H9 (cell line): ENCODE measurements around the gene FASLG. TPM values are rescaled to one million over a fixed set of nuclear protein-coding genes. Genes with fewer than 3 reads are reported as not detected.

ENCODE experiments used
- DNase-seq: peaks from one replicate; pipeline ENCODE4 v3.0.0-alpha.2; 2017
- H2AFZ ChIP-seq: one replicate; pipeline ENCODE4 v1.6.1; 2013; ENCODE audit warnings: mild to moderate bottlenecking, low read length, control low read depth, moderate library complexity
- H2AK5ac ChIP-seq: 2 replicates; pipeline ENCODE4 v1.6.1; 2013; ENCODE audit warnings: low read length, control low read depth, mixed read lengths; ENCODE audit not compliant: insufficient read length
- H2BK120ac ChIP-seq: one replicate; pipeline ENCODE4 v1.6.1; 2013; ENCODE audit warnings: low read depth, mild to moderate bottlenecking, low read length, control low read depth, inconsistent platforms; ENCODE audit not compliant: poor library complexity, severe bottlenecking
- H2BK12ac ChIP-seq: 2 replicates; pipeline ENCODE4 v1.6.1; 2013; ENCODE audit warnings: low read length, control low read depth, mixed read lengths, low read depth; ENCODE audit not compliant: insufficient read length
- H2BK15ac ChIP-seq: 2 replicates; pipeline ENCODE4 v1.6.1; 2013; ENCODE audit warnings: low read depth, low read length, control low read depth
- H2BK20ac ChIP-seq: one replicate; pipeline ENCODE4 v1.6.1; 2013; ENCODE audit warnings: low read depth, mild to moderate bottlenecking, low read length, control low read depth, inconsistent platforms; ENCODE audit not compliant: poor library complexity, severe bottlenecking
- H2BK5ac ChIP-seq: 2 replicates; pipeline ENCODE4 v1.6.1; 2013; ENCODE audit warnings: low read length, control low read depth, mixed read lengths; ENCODE audit not compliant: insufficient read length
- H3K14ac ChIP-seq: 2 replicates; pipeline ENCODE4 v1.6.1; 2013; ENCODE audit warnings: low read length, control low read depth; ENCODE audit not compliant: insufficient read depth
- H3K18ac ChIP-seq: 2 replicates; pipeline ENCODE4 v1.6.1; 2013; ENCODE audit warnings: low read depth, mild to moderate bottlenecking, mixed read lengths, low read length, control low read depth; ENCODE audit not compliant: insufficient read length
- H3K23ac ChIP-seq: 2 replicates; pipeline ENCODE4 v1.6.1; 2013; ENCODE audit warnings: low read length, control low read depth, mixed read lengths, low read depth; ENCODE audit not compliant: insufficient read length
- H3K23me2 ChIP-seq: 2 replicates; pipeline ENCODE4 v1.6.1; 2013; ENCODE audit warnings: low read depth, mild to moderate bottlenecking, mixed read lengths, low read length, control low read depth; ENCODE audit not compliant: insufficient read length, poor library complexity, severe bottlenecking
- H3K27ac ChIP-seq: 2 replicates; pipeline ENCODE4 v1.5.1; 2013; ENCODE audit warnings: low read length, control low read depth, mixed read lengths, low read depth; ENCODE audit not compliant: insufficient read length
- H3K27me3 ChIP-seq: 2 replicates; pipeline ENCODE4 v1.6.1; 2013; ENCODE audit warnings: low read length, control low read depth, inconsistent platforms; ENCODE audit not compliant: insufficient read depth
- H3K4ac ChIP-seq: 2 replicates; pipeline ENCODE4 v1.6.1; 2013; ENCODE audit warnings: low read depth, mild to moderate bottlenecking, control low read depth, inconsistent platforms, low read length, moderate library complexity
- H3K4me1 ChIP-seq: 2 replicates; pipeline ENCODE4 v1.6.1; 2013; ENCODE audit warnings: low read length, control low read depth, inconsistent platforms; ENCODE audit not compliant: insufficient read depth
- H3K4me2 ChIP-seq: 2 replicates; pipeline ENCODE4 v1.6.1; 2013; ENCODE audit warnings: low read length, control low read depth, mixed read lengths; ENCODE audit not compliant: insufficient read length, insufficient read depth
- H3K56ac ChIP-seq: 2 replicates; pipeline ENCODE4 v1.6.1; 2013; ENCODE audit warnings: low read depth, mild to moderate bottlenecking, mixed read lengths, low read length, control low read depth; ENCODE audit not compliant: insufficient read length
- H3K79me1 ChIP-seq: 2 replicates; pipeline ENCODE4 v1.6.1; 2013; ENCODE audit warnings: low read depth, mild to moderate bottlenecking, moderate library complexity, low read length, control low read depth, inconsistent platforms; ENCODE audit not compliant: insufficient read depth, poor library complexity, severe bottlenecking
- H3K79me2 ChIP-seq: 2 replicates; pipeline ENCODE4 v1.6.1; 2013; ENCODE audit warnings: low read length, control low read depth, inconsistent platforms; ENCODE audit not compliant: insufficient read depth
- H3K9ac ChIP-seq: 2 replicates; pipeline ENCODE4 v1.6.1; 2013; ENCODE audit warnings: low read length, control low read depth, mixed read lengths; ENCODE audit not compliant: insufficient read length; ENCODE audit errors: extremely low read depth
- H3K9me3 ChIP-seq: one replicate; pipeline ENCODE4 v1.6.1; 2013; ENCODE audit warnings: low read depth, low read length, inconsistent platforms; ENCODE audit not compliant: control insufficient read depth
- H3T11ph ChIP-seq: one replicate; pipeline ENCODE4 v1.6.1; 2013; ENCODE audit warnings: mild to moderate bottlenecking, low read length, control low read depth, inconsistent platforms
- H4K20me1 ChIP-seq: one replicate; pipeline ENCODE4 v1.6.1; 2013; ENCODE audit not compliant: control insufficient read depth, insufficient read length, insufficient read depth
- H4K5ac ChIP-seq: 2 replicates; pipeline ENCODE4 v1.6.1; 2013; ENCODE audit warnings: low read depth, mild to moderate bottlenecking, mixed read lengths, low read length, control low read depth; ENCODE audit not compliant: insufficient read length
- H4K8ac ChIP-seq: replicated peaks from 2 replicates; pipeline ENCODE4 v1.6.1; 2013; ENCODE audit warnings: low read length, control low read depth, mixed read lengths, low read depth; ENCODE audit not compliant: insufficient read length
- H4K91ac ChIP-seq: 2 replicates; pipeline ENCODE4 v1.6.1; 2013; ENCODE audit warnings: low read depth, mild to moderate bottlenecking, moderate library complexity, mixed read lengths, low read length, control low read depth; ENCODE audit not compliant: insufficient read length
- H3K27ac Mint-ChIP-seq, 3 experiments: 2 replicates in 2 of 3; 3 replicates in 1 of 3; pipeline ENCODE4 v1.8.0; 2020 to 2021; ENCODE audit warnings: mixed read lengths in 3 of 3, mild to moderate bottlenecking in 1 of 3, moderate library complexity in 1 of 3
- H3K27me3 Mint-ChIP-seq: 2 replicates; pipeline ENCODE4 v1.8.0; 2021; ENCODE audit warnings: low read depth, mild to moderate bottlenecking, moderate library complexity, mixed read lengths
- H3K36me3 Mint-ChIP-seq, 3 experiments: 2 replicates in 2 of 3; 3 replicates in 1 of 3; pipeline ENCODE4 v1.8.0; 2020 to 2021; ENCODE audit warnings: low read depth in 3 of 3, mixed read lengths in 3 of 3; ENCODE audit not compliant: insufficient read depth in 1 of 3
- H3K4me1 Mint-ChIP-seq, 2 experiments: 2 replicates each; pipeline ENCODE4 v1.8.0; 2020; ENCODE audit warnings: mixed read lengths in 2 of 2
- H3K4me3 Mint-ChIP-seq, 2 experiments: 2 replicates in 1 of 2; 3 replicates in 1 of 2; pipeline ENCODE4 v1.8.0; 2020 to 2021; ENCODE audit warnings: mild to moderate bottlenecking in 2 of 2, mixed read lengths in 2 of 2, moderate library complexity in 1 of 2
- H3K9me3 Mint-ChIP-seq, 2 experiments: 2 replicates in 1 of 2; 3 replicates in 1 of 2; pipeline ENCODE4 v1.8.0; 2020; ENCODE audit warnings: mild to moderate bottlenecking in 2 of 2, mixed read lengths in 2 of 2, moderate library complexity in 1 of 2
- CTCF ChIP-seq: fragments of 200-600 bp; sonication (generic); conservative IDR thresholded peaks from 3 replicates; pipeline ENCODE4 v1.8.0; 2021; ENCODE audit warnings: antibody characterized with exemption, mild to moderate bottlenecking
- total RNA-seq: library from RNA; stranded (reverse); gene quantifications from 2 replicates; pipeline ENCODE4 v1.2.1, GENCODE V29; 2021

The FASLG gene
- total RNA-seq, 1 experiment from 2014 or later, result not detected

- H2BK20ac ChIP-seq, result no peak overlapping the region
- H3K9me3 Mint-ChIP-seq, result no peaks in the 10 kb centered on the region
- H3K27me3 Mint-ChIP-seq, result no peaks in the 10 kb centered on the region
- no peak overlapping the region for H4K8ac ChIP-seq
- H3K9ac ChIP-seq, result no peak overlapping the region
- H3K27me3 ChIP-seq, result no peaks in the 10 kb centered on the region
- H3K4me1 ChIP-seq, result no peaks in the 10 kb centered on the region
- no peak overlapping the region for H2AK5ac ChIP-seq
- no peak overlapping the region for H3K23ac ChIP-seq
- no peak overlapping the region for H2BK15ac ChIP-seq
- H2AFZ ChIP-seq, result no peak overlapping the region
- no peak overlapping the region for H2BK120ac ChIP-seq
- no peaks in the 10 kb centered on the region; a peak in 1 of 7 replicates for H3K36me3 Mint-ChIP-seq
- H4K91ac ChIP-seq, result no peak overlapping the region
- H3K23me2 ChIP-seq, result no peaks in the 10 kb centered on the region
- no peaks in the 10 kb centered on the region for H3K79me2 ChIP-seq
- no peak for TF ChIP-seq CTCF
- H2BK12ac ChIP-seq, result no peak overlapping the region
- H3K9me3 ChIP-seq, result no peaks in the 10 kb centered on the region
- no peak overlapping the region for H3K4ac ChIP-seq
- no peak overlapping the region for H3K56ac ChIP-seq
- no peak overlapping the region for H3T11ph ChIP-seq
- no peak overlapping the region for H3K4me2 ChIP-seq
- no peak overlapping the region for H4K5ac ChIP-seq
- H3K79me1 ChIP-seq, result no peaks in the 10 kb centered on the region
- H2BK5ac ChIP-seq, result no peak overlapping the region
- no peak overlapping the region for H3K27ac Mint-ChIP-seq
- peaks cover 33 to 45% of the 10 kb centered on the region in 2 experiments for H3K4me1 Mint-ChIP-seq
- no peak overlapping the region for H3K14ac ChIP-seq
- H3K27ac ChIP-seq, result no peak overlapping the region
- no peak for DNase-seq
- H3K4me3 Mint-ChIP-seq, result no peak overlapping the region
- no peak overlapping the region for H3K18ac ChIP-seq
- H4K20me1 ChIP-seq, result no peaks in the 10 kb centered on the region
Measured at GRCh38 chr1:172680244-172680643, 21.3 kb downstream of the FASLG start.
